ENCODE measurements around the gene NUS1. TPM values are rescaled to one million over a fixed set of nuclear protein-coding genes. Genes with fewer than 3 reads are reported as not detected.
A peak's percentile ranks its signal among the peaks of the same experiment; 100 is the strongest.
"Not testable (repeated sequence)": the region's sequence is repeated elsewhere in the genome, so short reads cannot be mapped to it uniquely, and the experiment has no call there.

NUS1 gene
- total RNA-seq, 1 donor from 2014 or later, result 29.9 TPM

- Mint-ChIP-seq H3K27me3 (ENCODE audit: unreplicated experiment) (no peaks in the 10 kb centered on the region), H3K4me3 (ENCODE audit: unreplicated experiment) (no peak overlapping the region), H3K4me1 (ENCODE audit: unreplicated experiment) (no peaks in the 10 kb centered on the region), H3K9me3 (ENCODE audit: unreplicated experiment) (no peaks in the 10 kb centered on the region), H3K27ac (ENCODE audit: unreplicated experiment) (no peak overlapping the region), H3K36me3 (ENCODE audit: low read depth, unreplicated experiment) (no peaks in the 10 kb centered on the region)
- DNase-seq (ENCODE audit: low spot score), result no peak
- TF ChIP-seq CTCF (IDR thresholded peaks at IDR 0.05; ENCODE audit: unreplicated experiment), result no peak
Observed at GRCh38 chr6:117653949-117654348, 21.3 kb upstream of the NUS1 start.

GRCh38 chr6:117655380-117655779 lies 19.9 kb upstream of the NUS1 start:
- no peak for DNase-seq (ENCODE audit: low spot score)
- no peaks in the 10 kb centered on the region for H3K4me1 Mint-ChIP-seq (ENCODE audit: unreplicated experiment)
- H3K9me3 Mint-ChIP-seq (ENCODE audit: unreplicated experiment), result no peaks in the 10 kb centered on the region
- TF ChIP-seq CTCF (IDR thresholded peaks at IDR 0.05; ENCODE audit: unreplicated experiment), result no peak
- no peak overlapping the region for H3K4me3 Mint-ChIP-seq (ENCODE audit: unreplicated experiment)
- no peaks in the 10 kb centered on the region for H3K27me3 Mint-ChIP-seq (ENCODE audit: unreplicated experiment)
- no peak overlapping the region for H3K27ac Mint-ChIP-seq (ENCODE audit: unreplicated experiment)
- no peaks in the 10 kb centered on the region for H3K36me3 Mint-ChIP-seq (ENCODE audit: low read depth, unreplicated experiment)

- Mint-ChIP-seq H3K36me3 (ENCODE audit: low read depth, unreplicated experiment) (peaks cover 17% of the 10 kb centered on the region), H3K4me1 (ENCODE audit: unreplicated experiment) (no peaks in the 10 kb centered on the region), H3K9me3 (ENCODE audit: unreplicated experiment) (no peaks in the 10 kb centered on the region), H3K27me3 (ENCODE audit: unreplicated experiment) (peaks cover 3% of the 10 kb centered on the region), H3K27ac (ENCODE audit: unreplicated experiment) (no peak overlapping the region), H3K4me3 (ENCODE audit: unreplicated experiment) (no peak overlapping the region)
- no peak for TF ChIP-seq CTCF (IDR thresholded peaks at IDR 0.05; ENCODE audit: unreplicated experiment)
- no peak for DNase-seq (ENCODE audit: low spot score)
Observed at GRCh38 chr6:117666881-117667280, 8.4 kb upstream of the NUS1 start.

GRCh38 chr6:117668736-117669135 lies 6.5 kb upstream of the NUS1 start:
- peak overlapping the region; percentile 37 for H3K4me3 Mint-ChIP-seq (ENCODE audit: unreplicated experiment)
- peaks cover 10% of the 10 kb centered on the region for H3K36me3 Mint-ChIP-seq (ENCODE audit: low read depth, unreplicated experiment)
- no peak overlapping the region for H3K27ac Mint-ChIP-seq (ENCODE audit: unreplicated experiment)
- no peaks in the 10 kb centered on the region for H3K4me1 Mint-ChIP-seq (ENCODE audit: unreplicated experiment)
- no peaks in the 10 kb centered on the region for H3K27me3 Mint-ChIP-seq (ENCODE audit: unreplicated experiment)
- DNase-seq (ENCODE audit: low spot score), result no peak
- no peak for TF ChIP-seq CTCF (IDR thresholded peaks at IDR 0.05; ENCODE audit: unreplicated experiment)
- H3K9me3 Mint-ChIP-seq (ENCODE audit: unreplicated experiment), result no peaks in the 10 kb centered on the region

- Mint-ChIP-seq H3K27ac (ENCODE audit: unreplicated experiment) (no peak overlapping the region), H3K4me1 (ENCODE audit: unreplicated experiment) (peaks cover 11% of the 10 kb centered on the region), H3K27me3 (ENCODE audit: unreplicated experiment) (peaks cover 6% of the 10 kb centered on the region), H3K36me3 (ENCODE audit: low read depth, unreplicated experiment) (peaks cover 14% of the 10 kb centered on the region), H3K9me3 (ENCODE audit: unreplicated experiment) (no peaks in the 10 kb centered on the region), H3K4me3 (ENCODE audit: unreplicated experiment) (peak overlapping the region; percentile 88)
- DNase-seq (ENCODE audit: low spot score), result no peak
- no peak for TF ChIP-seq CTCF (IDR thresholded peaks at IDR 0.05; ENCODE audit: unreplicated experiment)
Observed at GRCh38 chr6:117674503-117674902, 766 bp upstream of the NUS1 start.

- peaks cover 12% of the 10 kb centered on the region for H3K4me1 Mint-ChIP-seq (ENCODE audit: unreplicated experiment)
- not testable (repeated sequence) for H3K27ac Mint-ChIP-seq (ENCODE audit: unreplicated experiment); H3K27me3 Mint-ChIP-seq (ENCODE audit: unreplicated experiment); H3K9me3 Mint-ChIP-seq (ENCODE audit: unreplicated experiment)
- peak overlapping the region; percentile 89 for H3K4me3 Mint-ChIP-seq (ENCODE audit: unreplicated experiment)
- H3K36me3 Mint-ChIP-seq (ENCODE audit: low read depth, unreplicated experiment), result peaks cover 23% of the 10 kb centered on the region
- DNase-seq (ENCODE audit: low spot score), result peak; percentile 45
Observed at GRCh38 chr6:117675658-117676301, 511 bp downstream of the NUS1 start.

All from endothelial cell (in vitro differentiated cells).